MCF 10A (cell line): ENCODE measurements around the gene TEX261. TPM values are rescaled to one million over a fixed set of nuclear protein-coding genes. Genes with fewer than 3 reads are reported as not detected.
A peak's percentile ranks its signal among the peaks of the same experiment; 100 is the strongest.
"Not testable (repeated sequence)": the region's sequence is repeated elsewhere in the genome, so short reads cannot be mapped to it uniquely, and the experiment has no call there.

Experiments
- Bru-seq: library from RNA; stranded (reverse); fragments of 400-500 nt; gene quantifications from one replicate; lab custom pipeline; 2021; lab: Mats Ljungman, UMichigan
- BruChase-seq, 2 experiments: library from RNA; stranded (reverse); fragments of 400-500 nt; gene quantifications; one replicate each; lab custom pipeline; 2021; lab: Mats Ljungman, UMichigan
- BruUV-seq: library from RNA; stranded (reverse); fragments of 400-500 nt; replicated peaks from 2 replicates; lab custom pipeline; 2021; lab: Mats Ljungman, UMichigan
- CTCF ChIA-PET: fragments of 300-600 bp; sonication (Branson Sonifier 250); formaldehyde crosslinking; extraction: SDS; loops from one replicate; lab custom pipeline; 2021; ENCODE audit warnings: antibody characterized with exemption, inconsistent platforms; lab: Yijun Ruan, JAX
- POLR2A ChIA-PET: fragments of 300-600, 350-650 bp; sonication (Branson Sonifier 250); formaldehyde crosslinking; extraction: SDS; loops from one replicate; lab custom pipeline; 2020; ENCODE audit warnings: antibody characterized with exemption, inconsistent platforms; lab: Yijun Ruan, JAX
- DNase-seq: peaks from one replicate; pipeline ENCODE4 v3.0.0-alpha.2; 2018; ENCODE audit not compliant: unreplicated experiment
- H3K27ac Mint-ChIP-seq: one replicate; pipeline ENCODE4 v1.8.0; 2022; ENCODE audit warnings: mild to moderate bottlenecking, low read depth, mixed read lengths; ENCODE audit not compliant: unreplicated experiment
- H3K27me3 Mint-ChIP-seq: one replicate; pipeline ENCODE4 v1.8.0; 2022; ENCODE audit warnings: mixed read lengths; ENCODE audit not compliant: insufficient read depth, unreplicated experiment
- H3K36me3 Mint-ChIP-seq: one replicate; pipeline ENCODE4 v1.8.0; 2022; ENCODE audit warnings: mild to moderate bottlenecking, moderate library complexity, mixed read lengths; ENCODE audit not compliant: insufficient read depth, unreplicated experiment
- H3K4me1 Mint-ChIP-seq: one replicate; pipeline ENCODE4 v1.8.0; 2022; ENCODE audit warnings: mixed read lengths; ENCODE audit not compliant: insufficient read depth, unreplicated experiment
- H3K4me3 Mint-ChIP-seq: one replicate; pipeline ENCODE4 v1.8.0; 2022; ENCODE audit warnings: mild to moderate bottlenecking, moderate library complexity, mixed read lengths; ENCODE audit not compliant: unreplicated experiment
- H3K9me3 Mint-ChIP-seq: one replicate; pipeline ENCODE4 v1.8.0; 2022; ENCODE audit warnings: mixed read lengths; ENCODE audit not compliant: unreplicated experiment
- intact Hi-C: fragments of 100-400 bp; cut with micrococcal nuclease; formaldehyde crosslinking; loops from 2 replicates; pipeline ENCODE4 v1.14.1; 2022
- long read RNA-seq: library from polyadenylated mRNA; stranded (forward); transcript quantifications from one replicate; pipeline ENCODE4 v2.0.0, GENCODE V29; 2022
- total RNA-seq: library from RNA; stranded (reverse); gene quantifications from 2 replicates; pipeline ENCODE4 v1.2.3, GENCODE V29; 2022
- TF ChIP-seq, protein P1 (sequence below): fragments of 200-600 bp; IDR thresholded peaks from one replicate; pipeline ENCODE4 v1.8.0; 2022; ENCODE audit warnings: antibody characterized with exemption, mild to moderate bottlenecking; ENCODE audit not compliant: unreplicated experiment

TEX261 gene
- total RNA-seq (52.3 and 63.2 TPM in 2 replicates), Bru-seq, nascent RNA (percentile 77 among the genes with signal in this experiment), BruChase-seq, experiment 1, labeled RNA remaining after a 6-hour chase (percentile 97 among the genes with signal in this experiment), BruChase-seq, experiment 2, labeled RNA remaining after a 2-hour chase (percentile 94 among the genes with signal in this experiment)
- long read RNA-seq, transcript TEX261-201 (6 exons, 3,441 nt), result major isoform, 71 of 101 reads
- long read RNA-seq, partial matches to known transcripts, result 1 of 101 reads
- long read RNA-seq, other reads (novel, unspliced or antisense), result 24 of 101 reads

DNA sequence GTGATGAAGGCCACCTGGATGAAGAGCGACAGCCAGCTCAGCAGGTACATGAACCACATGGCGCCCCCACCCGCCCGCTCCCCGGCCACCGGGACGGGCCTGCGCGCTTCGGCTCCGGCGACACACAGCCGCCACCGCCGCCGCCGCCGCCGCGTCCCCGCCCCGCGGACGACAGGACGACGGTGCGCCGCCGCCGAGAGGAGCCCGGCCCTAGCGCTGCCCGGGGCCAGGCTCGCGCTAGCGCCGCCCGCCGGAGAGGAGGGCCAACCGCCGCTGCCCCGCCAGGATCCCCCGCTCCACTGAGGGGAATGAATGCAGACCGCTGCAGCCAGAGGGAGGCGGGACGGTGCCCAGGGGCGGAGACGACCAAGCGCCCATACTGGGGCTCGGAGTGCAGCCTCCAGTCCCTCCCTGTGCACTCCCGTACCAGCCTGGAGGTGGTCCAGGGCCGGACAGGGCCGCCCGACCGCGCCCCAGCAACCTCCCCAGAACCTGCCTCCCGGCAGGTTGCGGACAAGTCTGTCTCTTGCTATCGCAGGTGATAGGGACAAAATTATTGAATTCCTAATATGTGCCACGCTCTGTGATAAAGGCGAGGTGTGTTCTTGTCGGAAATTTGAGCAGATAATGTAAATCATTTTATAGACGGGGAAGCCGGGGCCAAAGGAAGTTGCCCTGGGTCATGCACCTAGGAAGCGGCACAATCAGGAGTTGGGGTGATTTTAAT is at the start of gene TEX261:
Gene TEX261 (minus strand): TSS at position 175 of the 727 bp plus-strand sequence. CDS start 116 bp downstream, at position 59.
- peak; percentile 84 for DNase-seq
- Mint-ChIP-seq H3K4me1 (peaks cover 18% of the 10 kb centered on the region), H3K27ac (peak within 1 kb of the TSS; percentile 91), H3K27me3 (no peaks in the 10 kb centered on the region), H3K36me3 (peaks cover 21% of the 10 kb centered on the region), H3K4me3 (peak within 1 kb of the TSS; percentile 98), H3K9me3 (no peaks in the 10 kb centered on the region)
- BruUV-seq, result no TSS peak
- POLR2A ChIA-PET, result interaction anchor here (0.6 to 0.9 kb wide), 2 partner anchors 73 kb away, joined by 4 to 5 read pairs; partner anchors contain the start of gene NAGK
- intact Hi-C loops, result loop anchor here (5.0 kb wide), 1 partner anchor 133 kb away; no protein-coding TSS in a partner anchor
- TF ChIP-seq, protein P1, sequence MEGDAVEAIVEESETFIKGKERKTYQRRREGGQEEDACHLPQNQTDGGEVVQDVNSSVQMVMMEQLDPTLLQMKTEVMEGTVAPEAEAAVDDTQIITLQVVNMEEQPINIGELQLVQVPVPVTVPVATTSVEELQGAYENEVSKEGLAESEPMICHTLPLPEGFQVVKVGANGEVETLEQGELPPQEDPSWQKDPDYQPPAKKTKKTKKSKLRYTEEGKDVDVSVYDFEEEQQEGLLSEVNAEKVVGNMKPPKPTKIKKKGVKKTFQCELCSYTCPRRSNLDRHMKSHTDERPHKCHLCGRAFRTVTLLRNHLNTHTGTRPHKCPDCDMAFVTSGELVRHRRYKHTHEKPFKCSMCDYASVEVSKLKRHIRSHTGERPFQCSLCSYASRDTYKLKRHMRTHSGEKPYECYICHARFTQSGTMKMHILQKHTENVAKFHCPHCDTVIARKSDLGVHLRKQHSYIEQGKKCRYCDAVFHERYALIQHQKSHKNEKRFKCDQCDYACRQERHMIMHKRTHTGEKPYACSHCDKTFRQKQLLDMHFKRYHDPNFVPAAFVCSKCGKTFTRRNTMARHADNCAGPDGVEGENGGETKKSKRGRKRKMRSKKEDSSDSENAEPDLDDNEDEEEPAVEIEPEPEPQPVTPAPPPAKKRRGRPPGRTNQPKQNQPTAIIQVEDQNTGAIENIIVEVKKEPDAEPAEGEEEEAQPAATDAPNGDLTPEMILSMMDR, result peak; percentile 61
- CTCF ChIA-PET, result no interaction called here

GRCh38 chr2:71043531-71044407 is 49.1 kb upstream of the TEX261 start:
- CTCF ChIA-PET, result no interaction called here
- no peaks in the 10 kb centered on the region for H3K9me3 Mint-ChIP-seq
- intact Hi-C loops, result no loop called here
- H3K4me3 Mint-ChIP-seq, result no peak overlapping the region
- TF ChIP-seq, protein P1, result no peak
- peaks cover 10% of the 10 kb centered on the region for H3K27me3 Mint-ChIP-seq
- no peak for DNase-seq
- no peak overlapping the region for H3K27ac Mint-ChIP-seq
- peaks cover 5% of the 10 kb centered on the region for H3K4me1 Mint-ChIP-seq
- POLR2A ChIA-PET, result no interaction called here
- BruUV-seq, result no TSS peak
- H3K36me3 Mint-ChIP-seq, result no peaks in the 10 kb centered on the region

DNA sequence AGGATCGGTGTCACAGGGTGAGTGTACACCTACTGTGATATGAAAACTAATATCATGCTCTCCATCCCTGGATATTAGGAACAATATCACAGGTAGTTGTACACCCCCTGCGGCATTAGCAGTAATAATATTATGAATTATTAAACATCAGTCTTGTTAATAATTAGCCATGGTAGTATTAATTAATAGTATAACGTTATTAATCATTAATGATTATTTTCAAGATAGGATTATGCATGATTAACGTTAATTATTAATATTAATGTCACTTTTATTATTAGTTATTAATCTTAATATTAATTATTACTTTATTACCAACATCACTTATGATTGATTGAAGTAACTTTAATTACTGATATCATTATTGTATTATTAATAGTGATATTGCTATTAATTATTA is 47.6 kb upstream of the TEX261 start:
- no peaks in the 10 kb centered on the region for H3K36me3 Mint-ChIP-seq
- intact Hi-C loops, result no loop called here

DNA sequence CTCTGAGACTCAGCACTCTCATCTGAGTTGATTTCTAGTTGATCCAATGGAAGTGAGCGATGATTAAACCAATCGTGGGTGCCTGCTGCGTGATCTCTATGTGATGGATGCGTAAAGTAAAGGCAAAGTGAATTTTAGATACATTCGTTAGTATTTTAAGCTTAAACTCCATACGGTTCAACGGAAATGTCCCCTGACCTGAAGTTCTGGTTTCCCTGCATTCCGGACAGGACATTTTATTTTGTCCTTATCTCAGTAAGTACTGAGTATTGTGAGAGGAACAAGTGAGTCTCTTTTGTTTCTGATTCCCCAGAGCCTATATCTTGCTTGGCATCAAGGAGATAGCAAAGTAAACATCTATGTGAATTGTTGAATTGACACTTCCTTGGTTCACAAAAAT is 41.6 kb upstream of the TEX261 start:
- H3K4me3 Mint-ChIP-seq, H3K27ac Mint-ChIP-seq, H3K9me3 Mint-ChIP-seq, H3K36me3 Mint-ChIP-seq, BruUV-seq, intact Hi-C loops, H3K4me1 Mint-ChIP-seq, CTCF ChIA-PET, DNase-seq: not testable (repeated sequence)
- peaks cover 73% of the 10 kb centered on the region for H3K27me3 Mint-ChIP-seq
- POLR2A ChIA-PET, result interaction anchor here (0.6 kb wide), 1 partner anchor 220 kb away, joined by 3 read pairs; no protein-coding TSS in a partner anchor

More for the DNA sequence above, 47.6 kb upstream of the TEX261 start:
- TF ChIP-seq, protein P1, result no peak
- no peak overlapping the region for H3K27ac Mint-ChIP-seq
- BruUV-seq, result no TSS peak
- H3K4me3 Mint-ChIP-seq, result no peak overlapping the region
- ChIA-PET CTCF (no interaction called here), POLR2A (no interaction called here)
- no peaks in the 10 kb centered on the region for H3K9me3 Mint-ChIP-seq
- H3K27me3 Mint-ChIP-seq, result peaks cover 25% of the 10 kb centered on the region
- H3K4me1 Mint-ChIP-seq, result peaks cover 5% of the 10 kb centered on the region
- DNase-seq, result no peak
